Activated CD4-positive, alpha-beta T cell treated with anti-CD3 and anti-CD28 coated beads, Interleukin-2, amount 50 U/mL, for 1 hour (primary cell): ENCODE results near the gene PIEZO1.
"Not testable (repeated sequence)": the region's sequence is repeated elsewhere in the genome, so short reads cannot be mapped to it uniquely, and the experiment has no call there.

Source experiments
- DNase-seq: peaks from one replicate; pipeline ENCODE4 v3.0.0-alpha.2; 2020

The PIEZO1 gene, protein sequence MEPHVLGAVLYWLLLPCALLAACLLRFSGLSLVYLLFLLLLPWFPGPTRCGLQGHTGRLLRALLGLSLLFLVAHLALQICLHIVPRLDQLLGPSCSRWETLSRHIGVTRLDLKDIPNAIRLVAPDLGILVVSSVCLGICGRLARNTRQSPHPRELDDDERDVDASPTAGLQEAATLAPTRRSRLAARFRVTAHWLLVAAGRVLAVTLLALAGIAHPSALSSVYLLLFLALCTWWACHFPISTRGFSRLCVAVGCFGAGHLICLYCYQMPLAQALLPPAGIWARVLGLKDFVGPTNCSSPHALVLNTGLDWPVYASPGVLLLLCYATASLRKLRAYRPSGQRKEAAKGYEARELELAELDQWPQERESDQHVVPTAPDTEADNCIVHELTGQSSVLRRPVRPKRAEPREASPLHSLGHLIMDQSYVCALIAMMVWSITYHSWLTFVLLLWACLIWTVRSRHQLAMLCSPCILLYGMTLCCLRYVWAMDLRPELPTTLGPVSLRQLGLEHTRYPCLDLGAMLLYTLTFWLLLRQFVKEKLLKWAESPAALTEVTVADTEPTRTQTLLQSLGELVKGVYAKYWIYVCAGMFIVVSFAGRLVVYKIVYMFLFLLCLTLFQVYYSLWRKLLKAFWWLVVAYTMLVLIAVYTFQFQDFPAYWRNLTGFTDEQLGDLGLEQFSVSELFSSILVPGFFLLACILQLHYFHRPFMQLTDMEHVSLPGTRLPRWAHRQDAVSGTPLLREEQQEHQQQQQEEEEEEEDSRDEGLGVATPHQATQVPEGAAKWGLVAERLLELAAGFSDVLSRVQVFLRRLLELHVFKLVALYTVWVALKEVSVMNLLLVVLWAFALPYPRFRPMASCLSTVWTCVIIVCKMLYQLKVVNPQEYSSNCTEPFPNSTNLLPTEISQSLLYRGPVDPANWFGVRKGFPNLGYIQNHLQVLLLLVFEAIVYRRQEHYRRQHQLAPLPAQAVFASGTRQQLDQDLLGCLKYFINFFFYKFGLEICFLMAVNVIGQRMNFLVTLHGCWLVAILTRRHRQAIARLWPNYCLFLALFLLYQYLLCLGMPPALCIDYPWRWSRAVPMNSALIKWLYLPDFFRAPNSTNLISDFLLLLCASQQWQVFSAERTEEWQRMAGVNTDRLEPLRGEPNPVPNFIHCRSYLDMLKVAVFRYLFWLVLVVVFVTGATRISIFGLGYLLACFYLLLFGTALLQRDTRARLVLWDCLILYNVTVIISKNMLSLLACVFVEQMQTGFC (N-terminal part only)

DNA sequence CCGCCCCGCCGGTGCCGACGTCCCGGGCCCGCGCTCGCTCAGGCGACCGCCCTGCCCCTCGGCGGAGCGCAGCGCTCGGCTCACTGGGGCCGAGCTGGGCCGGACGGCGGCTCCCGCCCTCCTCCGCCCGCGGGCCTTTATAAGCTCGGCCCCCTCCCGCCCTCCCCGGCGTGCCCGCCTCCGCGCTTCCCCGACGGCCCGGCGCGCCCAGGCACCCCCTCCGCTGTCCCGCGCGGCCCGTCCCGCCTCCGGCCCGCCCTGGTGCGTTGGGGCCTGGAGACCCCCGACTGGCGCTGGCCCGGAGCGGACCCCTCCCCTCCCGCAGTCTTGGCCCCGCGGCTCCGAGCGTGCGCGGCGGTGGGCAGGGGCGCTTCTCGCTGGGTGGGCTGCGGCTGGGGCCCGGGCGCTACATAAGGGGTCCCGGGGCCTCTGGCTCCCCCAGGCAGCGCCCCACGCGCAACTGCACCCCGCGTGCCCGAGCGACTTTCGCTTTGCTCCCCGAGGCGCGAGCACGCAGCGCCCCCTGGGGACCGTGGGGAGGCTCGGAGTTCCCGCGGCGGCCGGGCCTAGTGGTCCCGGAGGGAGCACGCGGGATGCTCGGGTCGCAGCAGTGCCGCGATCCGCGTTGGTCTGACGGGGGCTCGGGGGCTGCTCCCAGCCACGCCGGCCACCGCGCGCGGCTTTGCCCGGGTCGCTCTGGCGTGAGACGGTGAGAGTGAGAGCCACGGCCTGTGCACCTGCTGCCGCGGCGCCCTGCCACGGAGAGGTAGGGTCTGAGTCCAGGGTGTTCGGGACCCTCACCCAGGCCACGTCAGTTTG lies at the start of gene PIEZO1:
Gene PIEZO1, minus strand, starts transcription at position 115 of the 819 bp plus-strand sequence. CDS start 256 bp downstream, outside the sequence.
- peak; percentile 87 for DNase-seq

DNA sequence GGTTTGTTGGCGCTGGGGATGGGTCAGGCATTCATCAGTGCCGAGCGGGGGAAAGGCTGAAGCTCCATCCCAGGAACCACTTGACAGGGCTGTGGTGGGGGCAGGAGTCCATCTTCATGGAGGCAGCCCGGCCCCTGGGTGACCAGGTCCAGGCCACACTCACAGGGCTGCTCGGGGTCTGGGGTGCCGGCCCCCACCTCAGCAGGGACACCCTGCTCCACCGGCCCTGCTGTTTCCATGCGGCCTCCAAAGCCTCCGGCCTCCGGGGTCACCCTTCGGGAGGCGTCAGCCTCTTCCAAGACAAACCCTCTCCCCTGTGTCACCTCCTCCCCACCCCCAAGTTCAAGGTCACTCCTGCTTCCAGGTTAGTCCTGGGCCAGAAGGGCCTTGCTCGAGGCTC lies 49.6 kb upstream of the PIEZO1 start:
- no peak for DNase-seq

- DNase-seq = no peak
Measured at GRCh38 chr16:88833086-88833485, 48.1 kb upstream of the PIEZO1 start.

DNA sequence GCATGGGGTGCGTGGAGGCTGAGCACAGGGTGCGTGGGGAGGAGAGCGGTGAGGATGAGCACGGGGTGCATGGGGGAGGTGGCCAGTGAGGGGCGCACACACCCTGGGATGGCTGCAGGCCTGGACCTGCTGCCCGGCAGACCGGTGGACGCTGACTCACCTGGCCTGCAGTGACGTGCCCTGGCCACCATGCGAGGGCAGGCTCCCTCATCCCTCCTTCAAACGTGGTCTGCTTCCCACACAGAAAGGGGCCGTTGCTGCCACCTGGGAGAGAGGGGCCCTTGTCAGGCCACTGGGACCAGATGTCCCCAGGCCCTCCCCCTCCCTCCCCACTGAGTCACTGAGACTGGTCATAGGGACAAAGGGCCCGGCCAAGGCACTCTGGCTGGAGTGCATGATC lies 46.8 kb upstream of the PIEZO1 start:
- DNase-seq = no peak

DNA sequence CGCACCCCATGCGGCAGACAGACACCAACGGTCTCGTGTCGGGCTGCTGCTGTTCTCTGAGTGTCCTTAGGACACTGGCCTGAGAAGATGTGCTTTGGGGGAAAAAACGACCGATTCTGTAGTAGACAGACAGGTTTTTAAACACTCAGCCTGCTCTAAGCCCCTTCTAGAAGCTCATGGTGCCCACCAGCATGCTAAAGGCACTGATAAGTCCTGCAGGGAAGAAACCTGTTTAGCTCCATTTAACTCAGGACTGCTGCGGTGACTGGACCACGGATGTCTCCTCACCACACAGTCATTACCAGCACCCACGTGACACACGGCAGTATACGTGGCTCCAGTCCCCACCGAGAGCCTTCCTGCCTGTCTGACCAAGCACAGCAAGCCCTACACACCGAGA lies 45.8 kb upstream of the PIEZO1 start:
- no peak for DNase-seq

- DNase-seq = no peak
Measured at GRCh38 chr16:88830258-88830657, 45.2 kb upstream of the PIEZO1 start.

- no peak for DNase-seq
Measured at GRCh38 chr16:88828711-88829110, 43.7 kb upstream of the PIEZO1 start.

GRCh38 chr16:88827727-88828126 lies 42.7 kb upstream of the PIEZO1 start:
- no peak for DNase-seq

DNA sequence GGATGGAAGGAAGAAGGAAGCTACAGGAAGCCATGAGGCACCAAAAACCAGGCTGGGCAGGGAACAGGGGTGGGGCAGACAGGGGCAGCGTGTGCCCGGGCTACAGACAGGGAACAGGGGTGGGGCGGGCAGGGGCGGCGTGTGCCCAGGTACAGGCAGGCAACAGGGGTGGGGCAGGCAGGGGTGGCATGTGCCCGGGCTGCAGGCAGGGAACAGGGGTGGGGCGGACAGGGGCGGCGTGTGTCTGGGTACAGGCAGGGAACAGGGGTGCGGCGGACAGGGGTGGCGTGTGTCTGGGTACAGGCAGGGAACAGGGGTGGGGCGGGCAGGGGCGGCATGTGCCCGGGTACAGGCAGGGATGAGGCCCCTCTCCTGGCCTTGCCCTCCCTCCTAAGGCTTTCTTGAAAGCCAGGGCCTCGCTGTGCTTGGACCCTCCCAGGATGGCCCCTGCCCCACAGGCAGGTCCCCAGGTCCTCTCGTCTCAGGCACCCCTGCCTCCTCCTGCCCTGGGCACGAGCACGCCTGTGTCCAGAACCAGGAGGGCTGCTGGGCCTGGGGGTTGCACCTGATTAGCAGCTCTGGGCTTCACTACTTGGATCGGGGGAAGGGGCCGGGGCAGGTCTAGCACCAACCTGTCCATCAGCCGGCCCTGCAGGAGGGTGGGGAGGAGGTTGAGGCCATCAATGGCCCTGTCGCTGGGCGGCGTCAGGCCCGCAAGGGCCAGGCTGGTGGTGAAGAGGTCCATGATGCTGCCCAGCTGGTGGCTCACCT lies 41.2 kb upstream of the PIEZO1 start:
- DNase-seq = no peak

DNA sequence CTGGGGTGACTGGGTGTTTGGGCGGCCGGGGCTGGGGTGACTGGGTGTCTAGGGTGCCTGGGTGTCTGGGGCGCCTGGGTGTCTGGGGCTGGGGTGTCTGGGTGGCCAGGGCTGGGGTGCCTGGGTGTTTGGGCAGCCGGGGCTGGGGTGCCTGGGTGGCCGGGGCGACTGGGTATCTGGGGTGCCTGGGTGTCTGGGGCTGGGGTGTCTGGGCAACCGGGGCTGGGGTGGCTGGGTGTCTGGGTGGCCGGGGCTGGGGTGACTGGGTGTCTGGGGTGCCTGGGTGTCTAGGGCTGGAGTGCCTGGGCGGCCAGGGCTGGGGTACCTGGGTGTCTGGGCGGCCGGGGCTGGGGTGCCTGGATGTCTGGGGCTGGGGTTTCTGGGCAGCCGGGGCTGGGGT lies 40.1 kb upstream of the PIEZO1 start:
- no peak for DNase-seq

- DNase-seq = no peak
Measured at GRCh38 chr16:88824256-88825077, 39.4 kb upstream of the PIEZO1 start.

- not testable (repeated sequence) for DNase-seq
Measured at GRCh38 chr16:88823646-88824045, 38.6 kb upstream of the PIEZO1 start.

DNA sequence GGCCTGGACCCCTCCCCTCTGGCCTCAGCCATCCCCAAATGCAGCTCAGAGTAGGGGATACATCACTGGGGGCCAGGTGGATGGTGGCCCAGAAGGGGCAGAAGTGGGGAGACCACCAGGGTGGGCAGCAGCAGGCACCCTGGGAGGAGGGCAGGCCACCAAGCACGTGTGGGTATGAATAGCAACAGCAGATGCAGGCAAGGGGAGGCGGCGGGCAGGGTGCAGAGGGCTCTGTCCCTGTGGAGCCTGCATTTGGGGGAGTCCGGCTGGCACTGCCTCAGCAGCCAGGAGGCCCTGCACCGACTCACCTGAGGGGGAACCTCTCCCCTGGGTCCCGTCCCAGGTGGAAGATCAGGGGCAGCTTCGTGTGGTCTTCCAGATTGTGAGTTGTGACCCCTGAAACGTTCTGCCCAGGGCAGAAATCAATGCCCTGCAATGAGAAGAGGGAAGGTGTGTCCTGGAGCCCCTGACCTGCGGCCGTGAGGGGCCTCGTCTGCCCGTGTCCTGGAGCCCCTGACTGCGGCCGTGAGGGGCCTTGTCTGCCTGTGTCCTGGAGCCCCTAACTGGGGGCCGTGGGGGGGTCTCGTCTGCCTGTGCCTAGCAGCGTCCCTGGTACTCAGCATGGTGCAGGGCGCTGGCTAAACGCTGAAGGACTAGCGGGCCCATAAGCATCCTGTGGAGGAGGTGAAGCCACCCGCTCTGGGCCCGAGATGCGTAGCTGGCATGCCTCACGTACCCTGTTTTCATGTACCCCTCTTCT lies 37.4 kb upstream of the PIEZO1 start:
- DNase-seq = no peak

DNA sequence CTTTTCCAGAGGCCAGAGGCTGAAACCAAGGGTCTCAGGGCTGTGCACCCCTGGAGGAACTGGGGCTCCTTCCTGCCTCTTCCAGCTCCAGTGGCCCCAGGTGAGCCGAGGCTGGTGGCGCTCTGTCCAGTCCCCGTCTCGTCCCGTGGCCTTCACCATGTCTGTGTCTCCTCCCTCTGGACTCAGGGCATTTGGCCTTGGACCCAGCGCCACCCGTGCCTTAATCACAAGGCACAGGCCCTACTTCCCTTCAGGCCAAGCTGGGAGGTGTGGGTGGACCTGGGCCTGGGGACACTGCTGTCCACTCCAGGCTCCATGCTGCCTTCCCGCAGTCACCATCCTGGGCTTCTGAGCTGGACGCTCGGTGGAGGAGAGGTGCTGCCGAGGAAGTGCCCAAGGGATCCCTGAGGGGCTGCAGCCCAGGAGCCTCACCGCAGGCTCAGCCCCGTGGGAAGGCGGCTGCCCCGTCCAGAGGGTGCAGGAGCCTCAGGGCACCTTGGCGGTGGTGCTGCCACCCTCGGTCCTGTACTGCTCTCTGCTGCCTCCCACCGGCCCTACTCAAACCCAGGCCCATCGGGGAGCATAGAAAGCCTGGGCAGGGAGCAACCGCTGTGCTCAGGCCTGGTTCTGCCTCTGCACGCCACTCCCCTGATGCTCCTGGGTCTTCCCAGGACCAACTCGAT lies 36.3 kb upstream of the PIEZO1 start:
- DNase-seq = no peak

GRCh38 chr16:88820385-88821025 lies 35.5 kb upstream of the PIEZO1 start:
- DNase-seq = no peak

GRCh38 chr16:88819126-88819525 lies 34.1 kb upstream of the PIEZO1 start:
- no peak for DNase-seq

- no peak for DNase-seq
Measured at GRCh38 chr16:88818575-88818874, 33.5 kb upstream of the PIEZO1 start.

- DNase-seq = no peak
Measured at GRCh38 chr16:88817785-88818574, 33.0 kb upstream of the PIEZO1 start.
